ENCODE results near the gene ASCC3. TPM values are rescaled to one million over a fixed set of nuclear protein-coding genes. Genes with fewer than 3 reads are reported as not detected.

ASCC3 gene
- total RNA-seq, 4 donors from 2014 or later: 21.2 to 41.4 (median 28.5) TPM

- Histone ChIP-seq H3K4me1 (no peaks in the 10 kb centered on the region), H3K9me3 (no peaks in the 10 kb centered on the region), H3K27ac (no peak overlapping the region), H3K36me3 (no peaks in the 10 kb centered on the region), H3K27me3 (peaks cover 29% of the 10 kb centered on the region), H3K4me3 (no peak overlapping the region)
- WGBS, 2 donors (ENCODE audit: low coverage in 1 of 2): 74 to 97% methylated on average over 5 of the region's 5 CpGs
- TF ChIP-seq POLR2A (IDR thresholded peaks at IDR 0.05) (no peak), EP300 (IDR thresholded peaks at IDR 0.05) (no peak), POLR2AphosphoS5 (IDR thresholded peaks at IDR 0.05) (no peak), CTCF (IDR thresholded peaks at IDR 0.05) (no peak)
- ATAC-seq: no peak
These were observed 392.9 kb downstream of the ASCC3 start for GRCh38 chr6:100488244-100488643.

DNA sequence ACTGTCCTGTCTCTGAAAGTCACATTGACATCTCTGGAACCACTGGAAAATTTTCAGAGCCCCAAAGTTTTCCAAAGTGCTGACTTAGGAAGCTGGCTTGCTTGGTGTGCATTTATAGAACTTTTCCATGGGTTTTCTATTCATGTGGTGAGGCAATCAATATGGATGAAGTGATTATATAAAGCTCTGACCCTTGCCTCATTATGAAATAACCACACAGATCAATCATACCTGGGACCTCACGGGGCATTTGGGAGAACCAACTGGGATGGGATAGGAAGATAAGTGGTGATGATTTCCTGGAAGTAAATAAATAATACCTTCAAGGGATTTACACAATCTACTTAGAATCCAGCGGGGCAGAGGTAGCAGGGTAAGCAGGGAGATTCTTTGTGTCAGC lies 393.5 kb downstream of the ASCC3 start:
- Histone ChIP-seq H3K27ac (no peak overlapping the region), H3K27me3 (peaks cover 23% of the 10 kb centered on the region), H3K4me1 (no peaks in the 10 kb centered on the region), H3K9me3 (no peaks in the 10 kb centered on the region), H3K36me3 (no peaks in the 10 kb centered on the region), H3K4me3 (no peak overlapping the region)
- no peak for ATAC-seq
- TF ChIP-seq POLR2A (IDR thresholded peaks at IDR 0.05) (no peak), CTCF (IDR thresholded peaks at IDR 0.05) (no peak), POLR2AphosphoS5 (IDR thresholded peaks at IDR 0.05) (no peak), EP300 (IDR thresholded peaks at IDR 0.05) (no peak)
- 63 to 80% methylated on average over 1 of the region's 2 CpGs for WGBS, 2 donors (ENCODE audit: low coverage in 1 of 2)

DNA sequence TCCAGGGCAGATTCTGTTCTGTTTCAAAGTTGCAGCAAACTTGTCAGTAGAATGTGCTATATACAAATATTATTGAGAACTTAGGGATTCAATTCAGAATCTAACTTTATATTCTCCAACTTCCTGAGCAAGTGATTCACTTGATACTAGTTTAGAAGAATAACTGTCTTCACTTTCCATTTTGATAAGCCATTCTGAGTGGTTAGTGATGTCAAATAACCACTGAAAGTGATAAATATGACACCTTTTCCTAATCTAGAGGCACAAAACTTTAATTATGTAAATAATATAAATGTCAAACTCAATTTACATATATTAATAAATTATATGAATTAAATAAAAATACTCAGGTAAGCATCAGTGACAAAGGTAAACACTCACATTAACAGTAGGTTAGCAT lies 395.9 kb downstream of the ASCC3 start:
- ATAC-seq: no peak
- peaks cover 12% of the 10 kb centered on the region for H3K27me3 ChIP-seq
- H3K4me1 ChIP-seq: no peaks in the 10 kb centered on the region
- no peaks in the 10 kb centered on the region for H3K9me3 ChIP-seq
- TF ChIP-seq CTCF (IDR thresholded peaks at IDR 0.05): no peak
- no peak for TF ChIP-seq EP300 (IDR thresholded peaks at IDR 0.05)
- no peak for TF ChIP-seq POLR2AphosphoS5 (IDR thresholded peaks at IDR 0.05)
- no peak for TF ChIP-seq POLR2A (IDR thresholded peaks at IDR 0.05)
- H3K27ac ChIP-seq: no peak overlapping the region
- H3K4me3 ChIP-seq: no peak overlapping the region
- H3K36me3 ChIP-seq: no peaks in the 10 kb centered on the region

GRCh38 chr6:100484474-100484873 lies 396.7 kb downstream of the ASCC3 start:
- H3K27ac ChIP-seq: no peak overlapping the region
- no peak for ATAC-seq
- H3K27me3 ChIP-seq: peaks cover 8% of the 10 kb centered on the region
- no peaks in the 10 kb centered on the region for H3K9me3 ChIP-seq
- H3K4me1 ChIP-seq: no peaks in the 10 kb centered on the region
- H3K36me3 ChIP-seq: no peaks in the 10 kb centered on the region
- WGBS, 2 donors (ENCODE audit: low coverage in 1 of 2): 70% methylated on average over 3 to 5 of the region's 5 CpGs
- H3K4me3 ChIP-seq: no peak overlapping the region
- TF ChIP-seq EP300 (IDR thresholded peaks at IDR 0.05): no peak
- no peak for TF ChIP-seq POLR2A (IDR thresholded peaks at IDR 0.05)
- no peak for TF ChIP-seq CTCF (IDR thresholded peaks at IDR 0.05)
- no peak for TF ChIP-seq POLR2AphosphoS5 (IDR thresholded peaks at IDR 0.05)

DNA sequence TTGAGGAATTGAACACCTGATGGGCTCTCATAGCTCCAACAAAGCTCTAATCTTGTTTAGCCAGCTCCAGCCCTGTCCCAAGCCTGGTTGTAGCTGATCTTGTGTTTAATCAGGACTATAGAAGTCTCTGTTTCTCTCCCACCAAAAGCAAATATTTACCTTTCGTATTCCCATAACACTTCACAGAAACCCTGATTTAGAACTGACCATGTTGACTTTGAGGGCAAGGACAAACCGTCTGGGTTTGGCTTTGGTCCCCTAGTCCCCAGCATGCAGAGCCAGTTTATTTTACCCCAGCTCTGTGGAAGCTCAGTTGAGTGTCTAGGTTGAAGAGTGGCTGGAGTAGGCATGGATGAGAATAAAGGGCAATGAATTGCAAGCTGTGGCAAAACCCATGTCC lies 398.4 kb downstream of the ASCC3 start:
- Histone ChIP-seq H3K27ac (no peak overlapping the region), H3K4me3 (no peak overlapping the region), H3K9me3 (no peaks in the 10 kb centered on the region), H3K36me3 (no peaks in the 10 kb centered on the region), H3K4me1 (no peaks in the 10 kb centered on the region), H3K27me3 (no peaks in the 10 kb centered on the region)
- WGBS, 2 donors (ENCODE audit: low coverage in 1 of 2): 55 to 100% methylated on average over 1 to 2 of the region's 2 CpGs
- no peak for TF ChIP-seq POLR2A (IDR thresholded peaks at IDR 0.05)
- TF ChIP-seq CTCF (IDR thresholded peaks at IDR 0.05): no peak
- TF ChIP-seq EP300 (IDR thresholded peaks at IDR 0.05): no peak
- no peak for TF ChIP-seq POLR2AphosphoS5 (IDR thresholded peaks at IDR 0.05)
- ATAC-seq: no peak
